Spinal cord (tissue), 10 donors: ENCODE data around the gene CDHR3. TPM values are rescaled to one million over a fixed set of nuclear protein-coding genes. Genes with fewer than 3 reads are reported as not detected.
A peak's percentile ranks its signal among the peaks of the same experiment; 100 is the strongest.

Experiments
- DNase-seq, 6 donors: peaks; one replicate each; pipeline versions ENCODE4 v3.0.0 to v3.0.0-alpha.2; 2013 to 2015; ENCODE audit warnings: low spot score in 6 of 6, low read depth in 4 of 6
- H3K27ac ChIP-seq: one replicate; pipeline ENCODE4 v1.5.1; 2013; ENCODE audit warnings: low read depth, low read length, control low read depth
- H3K27me3 ChIP-seq: one replicate; pipeline ENCODE4 v1.6.1; 2013; ENCODE audit warnings: low read length; ENCODE audit not compliant: control insufficient read depth, insufficient read depth
- H3K36me3 ChIP-seq: one replicate; pipeline ENCODE4 v1.6.1; 2013; ENCODE audit warnings: low read length; ENCODE audit not compliant: control insufficient read depth, insufficient read depth
- H3K4me1 ChIP-seq: one replicate; pipeline ENCODE4 v1.6.1; 2013; ENCODE audit warnings: low read length; ENCODE audit not compliant: control insufficient read depth, insufficient read depth
- H3K4me3 ChIP-seq: one replicate; pipeline ENCODE4 v1.5.1; 2013; ENCODE audit warnings: low read depth, low read length, control low read depth
- H3K9me3 ChIP-seq: one replicate; pipeline ENCODE4 v1.6.1; 2013; ENCODE audit warnings: low read length; ENCODE audit not compliant: control insufficient read depth, insufficient read depth
- WGBS: methylation state at CpG from one replicate; pipeline ENCODE4 v1.1.5; 2013; ENCODE audit warnings: missing lambda C conversion rate; ENCODE audit not compliant: insufficient coverage; 5-methylcytosine and 5-hydroxymethylcytosine counted together
- polyA plus RNA-seq, 2 donors: library from polyadenylated mRNA; unstranded; fragments of 120-200 nt; gene quantifications; one replicate each; pipeline ENCODE4 v1.2.1, GENCODE V29; 2013; ENCODE audit not compliant: insufficient read length in 2 of 2
- total RNA-seq, 2 donors: library from RNA; depleted of rRNA in 1 of 2; stranded (reverse); fragments of 120-200 nt in 1 of 2; fragments of >200 nt in 1 of 2; gene quantifications; one replicate each; pipeline versions ENCODE4 v1.2.3 to v1.2.4, GENCODE V29; 2013 to 2014
- donor health status: healthy.

CDHR3 gene
- total and polyA plus RNA-seq, 4 donors: 9.0 to 27.3 (median 18.0) TPM

GRCh38 chr7:106050002-106050745 lies 87.1 kb downstream of the CDHR3 start:
- H3K27me3 ChIP-seq: peaks cover 10% of the 10 kb centered on the region
- 77% methylated on average over 9 of the region's 13 CpGs for WGBS
- peaks cover 22% of the 10 kb centered on the region for H3K4me1 ChIP-seq
- no peak overlapping the region for H3K4me3 ChIP-seq
- no peak for DNase-seq
- H3K27ac ChIP-seq: no peak overlapping the region
- no peaks in the 10 kb centered on the region for H3K9me3 ChIP-seq
- no peaks in the 10 kb centered on the region for H3K36me3 ChIP-seq

GRCh38 chr7:106050746-106051117 lies 87.7 kb downstream of the CDHR3 start:
- Histone ChIP-seq H3K27ac (no peak overlapping the region), H3K27me3 (peaks cover 11% of the 10 kb centered on the region), H3K4me1 (peaks cover 27% of the 10 kb centered on the region), H3K36me3 (no peaks in the 10 kb centered on the region), H3K4me3 (no peak overlapping the region), H3K9me3 (no peaks in the 10 kb centered on the region)
- DNase-seq: peak in 1 of 6 donors; percentile 49
- WGBS: 64% methylated on average over 4 of the region's 5 CpGs

GRCh38 chr7:106052681-106053080 lies 89.6 kb downstream of the CDHR3 start:
- WGBS: 100% methylated on average over 1 of the region's 2 CpGs
- Histone ChIP-seq H3K4me3 (no peak overlapping the region), H3K27ac (no peak overlapping the region), H3K4me1 (peaks cover 32% of the 10 kb centered on the region), H3K9me3 (no peaks in the 10 kb centered on the region), H3K27me3 (peaks cover 9% of the 10 kb centered on the region), H3K36me3 (no peaks in the 10 kb centered on the region)
- no peak for DNase-seq

GRCh38 chr7:106053109-106053508 lies 90.0 kb downstream of the CDHR3 start:
- Histone ChIP-seq H3K4me1 (peaks cover 35% of the 10 kb centered on the region), H3K27me3 (peaks cover 9% of the 10 kb centered on the region), H3K9me3 (no peaks in the 10 kb centered on the region), H3K27ac (no peak overlapping the region), H3K36me3 (no peaks in the 10 kb centered on the region), H3K4me3 (no peak overlapping the region)
- DNase-seq: no peak
- WGBS: 75% methylated on average over 5 of the region's 5 CpGs

- peaks cover 9% of the 10 kb centered on the region for H3K27me3 ChIP-seq
- no peak for DNase-seq
- peaks cover 43% of the 10 kb centered on the region for H3K4me1 ChIP-seq
- H3K4me3 ChIP-seq: no peak overlapping the region
- no peak overlapping the region for H3K27ac ChIP-seq
- H3K9me3 ChIP-seq: no peaks in the 10 kb centered on the region
- H3K36me3 ChIP-seq: no peaks in the 10 kb centered on the region
- 90% methylated on average over 5 of the region's 11 CpGs for WGBS
These were observed 91.3 kb downstream of the CDHR3 start for GRCh38 chr7:106054156-106054910.

GRCh38 chr7:106054971-106055532 lies 92.0 kb downstream of the CDHR3 start:
- Histone ChIP-seq H3K4me3 (no peak overlapping the region), H3K27me3 (peaks cover 9% of the 10 kb centered on the region), H3K27ac (no peak overlapping the region), H3K36me3 (no peaks in the 10 kb centered on the region), H3K9me3 (no peaks in the 10 kb centered on the region), H3K4me1 (peaks cover 39% of the 10 kb centered on the region)
- peak in 2 of 6 donors; percentile 88 to 93 for DNase-seq
- WGBS: 73% methylated on average over 2 of the region's 7 CpGs

- Histone ChIP-seq H3K27ac (no peak overlapping the region), H3K36me3 (no peaks in the 10 kb centered on the region), H3K27me3 (peaks cover 10% of the 10 kb centered on the region), H3K4me1 (peaks cover 30% of the 10 kb centered on the region), H3K4me3 (no peak overlapping the region), H3K9me3 (peaks cover 5% of the 10 kb centered on the region)
- 69% methylated on average over 6 of the region's 9 CpGs for WGBS
- peak in 2 of 6 donors; percentile 72 to 79 for DNase-seq
These were observed 93.6 kb downstream of the CDHR3 start for GRCh38 chr7:106056513-106057203.

- H3K4me1 ChIP-seq: peaks cover 30% of the 10 kb centered on the region
- H3K27ac ChIP-seq: peak overlapping the region; percentile 21
- no peak for DNase-seq
- H3K27me3 ChIP-seq: peaks cover 10% of the 10 kb centered on the region
- no peaks in the 10 kb centered on the region for H3K36me3 ChIP-seq
- 77% methylated on average over 6 of the region's 10 CpGs for WGBS
- H3K4me3 ChIP-seq: no peak overlapping the region
- peaks cover 5% of the 10 kb centered on the region for H3K9me3 ChIP-seq
These were observed 94.3 kb downstream of the CDHR3 start for GRCh38 chr7:106057204-106057961.
